HepG2 (cell line): ENCODE data around the gene ERF.

Experiments used
- ARID2 ChIP-seq: sonication (generic); formaldehyde crosslinking; IDR thresholded peaks from 2 replicates; pipeline ENCODE4 v1.8.1; 2022; ENCODE audit warnings: mild to moderate bottlenecking, missing genetic modification reagents, borderline replicate concordance
- DMAP1 ChIP-seq: IDR thresholded peaks from 2 replicates; pipeline ENCODE4 v1.6.1; 2016
- FOXP1 ChIP-seq, 2 experiments: fragments of 450-650 bp in 1 of 2; IDR thresholded peaks; 2 replicates each; pipeline ENCODE4 v1.6.1; 2017 to 2018; ENCODE audit warnings: antibody characterized with exemption in 1 of 2
- NCOR1 ChIP-seq: fragments of 200-600 bp; sonication (generic); IDR thresholded peaks from 2 replicates; pipeline ENCODE4 v1.7.0; 2017; ENCODE audit warnings: antibody characterized with exemption, low read length, borderline replicate concordance
- POLR2G ChIP-seq: fragments of 200-400 bp; formaldehyde crosslinking; IDR thresholded peaks from 2 replicates; pipeline ENCODE4 v1.6.1; 2018; ENCODE audit warnings: mild to moderate bottlenecking, low read depth, low read length, moderate library complexity
- RAD21 ChIP-seq: fragments of 450-650 bp; formaldehyde crosslinking; IDR thresholded peaks from 2 replicates; pipeline ENCODE4 v1.5.0; 2020; ENCODE audit warnings: mild to moderate bottlenecking
- SMC3 ChIP-seq: IDR thresholded peaks from 2 replicates; pipeline ENCODE4 v1.6.1; 2011; ENCODE audit warnings: low read length, improper control_type of control experiment
- ZNF274 ChIP-seq: sonication (generic); formaldehyde crosslinking; IDR thresholded peaks from 2 replicates; pipeline ENCODE4 v1.5.1; 2020; ENCODE audit warnings: mild to moderate bottlenecking, missing genetic modification reagents
- ZSCAN9 ChIP-seq: IDR thresholded peaks from 2 replicates; pipeline ENCODE4 v1.6.1; 2016; ENCODE audit warnings: borderline replicate concordance
- TF ChIP-seq, protein P1 (sequence below): sonication (generic); formaldehyde crosslinking; IDR thresholded peaks from 2 replicates; pipeline ENCODE4 v1.4.0; 2020; ENCODE audit warnings: mild to moderate bottlenecking, missing genetic modification reagents
- TF ChIP-seq, protein P2 (sequence below): IDR thresholded peaks from 2 replicates; pipeline ENCODE4 v1.6.1; 2016

DNA sequence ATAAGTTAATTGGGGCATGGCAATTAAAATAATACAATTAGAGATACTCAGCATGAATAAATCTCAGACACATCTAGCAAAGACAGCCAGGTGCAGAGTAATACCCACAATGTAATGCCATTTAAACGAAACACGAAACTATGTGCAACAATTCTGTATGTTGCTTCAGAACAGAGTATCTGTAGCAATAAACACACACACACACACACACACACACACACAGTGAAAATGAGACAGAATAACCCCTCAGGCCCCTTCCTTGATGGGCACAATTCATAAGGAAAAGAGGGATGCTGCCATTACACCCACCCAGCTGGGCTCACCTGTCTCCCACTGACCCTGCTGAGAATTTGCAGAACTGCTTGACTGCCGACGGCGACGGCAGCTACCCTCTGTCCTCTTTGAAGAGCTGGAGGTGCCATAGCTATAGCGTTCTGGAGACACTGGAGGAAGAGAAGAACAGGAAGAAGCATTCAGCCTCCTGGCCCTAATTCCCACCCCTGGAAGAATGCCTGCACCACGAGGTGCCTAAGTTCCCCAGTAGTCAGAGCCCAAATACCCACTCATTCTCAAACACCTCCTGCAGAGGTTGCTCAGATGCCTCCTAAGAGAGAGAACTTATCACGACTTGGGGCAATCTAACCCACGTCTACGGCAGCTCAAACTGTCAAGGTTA is 40.0 kb downstream of the ERF start:
- no peak for TF ChIP-seq ZSCAN9 (CRISPR knock-in tag)
- TF ChIP-seq FOXP1 (IDR thresholded peaks at IDR 0.05): no peak
- TF ChIP-seq FOXP1 (CRISPR knock-in tag; IDR thresholded peaks at IDR 0.05): no peak
- TF ChIP-seq, protein P1, sequence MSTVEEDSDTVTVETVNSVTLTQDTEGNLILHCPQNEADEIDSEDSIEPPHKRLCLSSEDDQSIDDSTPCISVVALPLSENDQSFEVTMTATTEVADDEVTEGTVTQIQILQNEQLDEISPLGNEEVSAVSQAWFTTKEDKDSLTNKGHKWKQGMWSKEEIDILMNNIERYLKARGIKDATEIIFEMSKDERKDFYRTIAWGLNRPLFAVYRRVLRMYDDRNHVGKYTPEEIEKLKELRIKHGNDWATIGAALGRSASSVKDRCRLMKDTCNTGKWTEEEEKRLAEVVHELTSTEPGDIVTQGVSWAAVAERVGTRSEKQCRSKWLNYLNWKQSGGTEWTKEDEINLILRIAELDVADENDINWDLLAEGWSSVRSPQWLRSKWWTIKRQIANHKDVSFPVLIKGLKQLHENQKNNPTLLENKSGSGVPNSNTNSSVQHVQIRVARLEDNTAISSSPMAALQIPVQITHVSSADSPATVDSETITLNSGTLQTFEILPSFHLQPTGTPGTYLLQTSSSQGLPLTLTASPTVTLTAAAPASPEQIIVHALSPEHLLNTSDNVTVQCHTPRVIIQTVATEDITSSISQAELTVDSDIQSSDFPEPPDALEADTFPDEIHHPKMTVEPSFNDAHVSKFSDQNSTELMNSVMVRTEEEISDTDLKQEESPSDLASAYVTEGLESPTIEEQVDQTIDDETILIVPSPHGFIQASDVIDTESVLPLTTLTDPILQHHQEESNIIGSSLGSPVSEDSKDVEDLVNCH (CRISPR knock-in tag): no peak
- TF ChIP-seq ZNF274 (CRISPR knock-in tag): no peak
- TF ChIP-seq POLR2G: no peak
- TF ChIP-seq SMC3: no peak
- no peak for TF ChIP-seq NCOR1
- no peak for TF ChIP-seq RAD21
- no peak for TF ChIP-seq ARID2 (CRISPR knock-in tag)
- TF ChIP-seq, protein P2, sequence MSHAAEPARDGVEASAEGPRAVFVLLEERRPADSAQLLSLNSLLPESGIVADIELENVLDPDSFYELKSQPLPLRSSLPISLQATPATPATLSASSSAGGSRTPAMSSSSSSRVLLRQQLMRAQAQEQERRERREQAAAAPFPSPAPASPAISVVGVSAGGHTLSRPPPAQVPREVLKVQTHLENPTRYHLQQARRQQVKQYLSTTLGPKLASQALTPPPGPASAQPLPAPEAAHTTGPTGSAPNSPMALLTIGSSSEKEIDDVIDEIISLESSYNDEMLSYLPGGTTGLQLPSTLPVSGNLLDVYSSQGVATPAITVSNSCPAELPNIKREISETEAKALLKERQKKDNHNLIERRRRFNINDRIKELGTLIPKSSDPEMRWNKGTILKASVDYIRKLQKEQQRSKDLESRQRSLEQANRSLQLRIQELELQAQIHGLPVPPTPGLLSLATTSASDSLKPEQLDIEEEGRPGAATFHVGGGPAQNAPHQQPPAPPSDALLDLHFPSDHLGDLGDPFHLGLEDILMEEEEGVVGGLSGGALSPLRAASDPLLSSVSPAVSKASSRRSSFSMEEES (CRISPR knock-in tag): no peak
- no peak for TF ChIP-seq DMAP1 (CRISPR knock-in tag)
